Measurements from ENCODE around the gene FBXO31. TPM values are rescaled to one million over a fixed set of nuclear protein-coding genes. Genes with fewer than 3 reads are reported as not detected.

The FBXO31 gene
- total and polyA plus RNA-seq, 2 of the 13 experiments (the other 11 are each of a cell fraction or from before 2014, with no cell fraction given) = 92.4 to 101 TPM

DNA sequence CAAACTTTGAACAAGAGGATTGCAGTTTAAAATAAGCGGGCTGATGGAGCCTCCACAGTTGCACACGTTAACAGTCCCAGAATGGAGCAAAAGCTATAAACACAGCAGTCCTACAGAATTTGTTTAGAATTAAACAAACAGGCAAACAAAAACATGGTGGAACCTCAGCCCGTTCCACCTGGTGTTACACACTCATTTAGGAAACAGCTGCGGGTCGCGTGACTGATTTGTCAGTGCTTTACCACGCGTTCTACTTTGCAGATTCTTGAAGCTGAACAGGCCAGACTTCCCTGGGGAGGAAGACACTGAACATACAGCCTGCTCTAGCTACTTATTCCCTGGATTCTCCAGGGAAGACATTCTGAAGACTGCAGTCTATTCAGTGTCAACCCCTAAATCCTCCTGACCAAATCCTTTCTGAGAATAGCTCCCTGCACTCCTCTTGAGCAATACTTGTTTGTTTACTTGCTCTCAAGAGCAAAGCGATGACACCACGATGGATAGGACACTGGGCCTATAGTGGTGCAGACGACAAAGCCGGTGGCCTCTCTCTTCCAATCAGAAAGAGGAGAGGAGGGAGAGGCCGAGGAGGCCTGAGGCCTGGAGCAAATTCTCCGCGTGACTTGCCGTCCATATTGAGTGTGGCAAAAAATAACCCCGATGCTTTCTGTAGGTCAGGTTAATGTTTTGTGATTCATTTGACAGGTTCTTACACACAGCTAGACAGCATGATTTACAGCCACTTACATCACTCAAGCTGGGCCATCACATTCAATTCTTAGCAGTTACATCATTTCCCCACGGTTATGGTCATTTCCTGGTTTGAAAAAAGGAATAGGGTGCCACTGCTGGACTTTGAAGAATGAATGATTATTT lies 4.6 kb upstream of the FBXO31 start (continued):
- TF ChIP-seq BRF2 (CRISPR knock-in tag; IDR thresholded peaks at IDR 0.05) = no peak
- TF ChIP-seq NCOA2 (CRISPR knock-in tag; IDR thresholded peaks at IDR 0.05) = peak; percentile 81
- no peak; the same call in 1 of the 2 replicates for TF ChIP-seq KLF12 (CRISPR knock-in tag; IDR thresholded peaks at IDR 0.05; ENCODE audit: borderline replicate concordance)
- TF ChIP-seq IKZF4 (CRISPR knock-in tag; IDR thresholded peaks at IDR 0.05; ENCODE audit: borderline replicate concordance, low read depth, not compliant biosample characterization) = peak; percentile 80
- no peak for TF ChIP-seq TSC22D2 (CRISPR knock-in tag; IDR thresholded peaks at IDR 0.05; ENCODE audit: borderline replicate concordance)
- no peak for TF ChIP-seq ZBTB8A (CRISPR knock-in tag; IDR thresholded peaks at IDR 0.05; ENCODE audit: borderline replicate concordance, low read depth)
- TF ChIP-seq ZNF775 (CRISPR knock-in tag; IDR thresholded peaks at IDR 0.05; ENCODE audit: borderline replicate concordance) = no peak
- peak; percentile 100 for TF ChIP-seq HOXA9 (CRISPR knock-in tag; IDR thresholded peaks at IDR 0.05; ENCODE audit: borderline replicate concordance)
- TF ChIP-seq ZNF614 (CRISPR knock-in tag; IDR thresholded peaks at IDR 0.05; ENCODE audit: borderline replicate concordance) = peak; percentile 86; the same call in 1 of the 2 replicates
- peak; percentile 84 for TF ChIP-seq BHLHE40 (IDR thresholded peaks at IDR 0.05; ENCODE audit: low read length)
- TF ChIP-seq GMEB2 (CRISPR knock-in tag; IDR thresholded peaks at IDR 0.05; ENCODE audit: low read depth) = peak; percentile 82
- peak; percentile 81; the same call in 1 of the 2 replicates for TF ChIP-seq ZSCAN30 (CRISPR knock-in tag; IDR thresholded peaks at IDR 0.05)
- TF ChIP-seq FOXP1 (IDR thresholded peaks at IDR 0.05) = peak; percentile 97
- peak; percentile 94 for TF ChIP-seq FOXP1 (CRISPR knock-in tag; IDR thresholded peaks at IDR 0.05)
- TF ChIP-seq, protein P1, sequence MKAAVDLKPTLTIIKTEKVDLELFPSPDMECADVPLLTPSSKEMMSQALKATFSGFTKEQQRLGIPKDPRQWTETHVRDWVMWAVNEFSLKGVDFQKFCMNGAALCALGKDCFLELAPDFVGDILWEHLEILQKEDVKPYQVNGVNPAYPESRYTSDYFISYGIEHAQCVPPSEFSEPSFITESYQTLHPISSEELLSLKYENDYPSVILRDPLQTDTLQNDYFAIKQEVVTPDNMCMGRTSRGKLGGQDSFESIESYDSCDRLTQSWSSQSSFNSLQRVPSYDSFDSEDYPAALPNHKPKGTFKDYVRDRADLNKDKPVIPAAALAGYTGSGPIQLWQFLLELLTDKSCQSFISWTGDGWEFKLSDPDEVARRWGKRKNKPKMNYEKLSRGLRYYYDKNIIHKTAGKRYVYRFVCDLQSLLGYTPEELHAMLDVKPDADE (CRISPR knock-in tag; IDR thresholded peaks at IDR 0.05) = 0 out of 2 replicates have a peak, but pooled peaks have one; percentile 65
- peak; percentile 70 for TF ChIP-seq ZBTB43 (CRISPR knock-in tag; conservative IDR thresholded peaks at IDR 0.05)
- TF ChIP-seq YEATS2 (CRISPR knock-in tag; IDR thresholded peaks at IDR 0.05; ENCODE audit: borderline replicate concordance) = peak; percentile 85; the same call in 1 of the 2 replicates
- TF ChIP-seq RERE (CRISPR knock-in tag; IDR thresholded peaks at IDR 0.05; ENCODE audit: low read depth) = no peak

All from HepG2 (cell line).